SK-N-SH (cell line): ENCODE data around the gene CD248. TPM values are rescaled to one million over a fixed set of nuclear protein-coding genes. Genes with fewer than 3 reads are reported as not detected.

Source experiments
- CTCF ChIA-PET: fragments of 300-600, 350-600 bp; formaldehyde crosslinking; extraction: SDS; loops from one replicate; lab custom pipeline; 2021; lab: Yijun Ruan, JAX
- POLR2A ChIA-PET: fragments of 350-600 bp; sonication (Branson Sonifier 250); formaldehyde crosslinking; extraction: SDS; loops from one replicate; lab custom pipeline; 2020; ENCODE audit warnings: antibody characterized with exemption, inconsistent platforms; lab: Yijun Ruan, JAX
- DNase-seq: peaks from one replicate; pipeline ENCODE4 v3.0.0; 2012
- H2AFZ ChIP-seq: fragments of 200-600 bp; sonication (generic); 2 replicates; pipeline ENCODE4 v1.8.1; 2016; ENCODE audit warnings: antibody characterized with exemption, mild to moderate bottlenecking, low read depth
- H3F3A ChIP-seq: fragments of 200-600 bp; sonication (generic); replicated peaks from 2 replicates; pipeline ENCODE3; 2016; ENCODE audit warnings: antibody characterized with exemption, mild to moderate bottlenecking; ENCODE audit not compliant: insufficient read depth
- H3K27ac ChIP-seq, 2 experiments: fragments of 200-500 bp in 1 of 2; fragments of 200-600 bp in 1 of 2; sonication (Bioruptor generic) in 1 of 2; sonication (generic), shearing (Covaris generic) in 1 of 2; 2 replicates each; pipeline versions ENCODE4 v1.5.1 to v1.6.1; 2014 to 2016; ENCODE audit warnings: low read depth in 2 of 2, inconsistent platforms in 1 of 2, low read length in 1 of 2, mild to moderate bottlenecking in 1 of 2, mixed read lengths in 1 of 2
- H3K27me3 ChIP-seq: fragments of 200-600 bp; sonication (generic), shearing (Covaris generic); 2 replicates; pipeline ENCODE4 v1.6.1; 2016; ENCODE audit warnings: mixed run types; ENCODE audit not compliant: insufficient read depth
- H3K36me3 ChIP-seq, 2 experiments: fragments of 200-500 bp in 1 of 2; fragments of 200-600 bp in 1 of 2; sonication (Bioruptor generic) in 1 of 2; sonication (generic) in 1 of 2; replicated peaks in 1 of 2; 2 replicates each; pipeline versions ENCODE3 to v1.5.1; 2014 to 2016; ENCODE audit warnings: low read length in 1 of 2, mild to moderate bottlenecking in 1 of 2; ENCODE audit not compliant: insufficient read depth in 2 of 2, control insufficient read depth in 1 of 2
- H3K4me1 ChIP-seq, 2 experiments: fragments of 200-500 bp in 1 of 2; fragments of 200-600 bp in 1 of 2; sonication (Bioruptor generic) in 1 of 2; sonication (generic), shearing (Covaris generic) in 1 of 2; 2 replicates each; pipeline versions ENCODE4 v1.5.1 to v1.6.1; 2014 to 2016; ENCODE audit warnings: low read depth in 1 of 2, low read length in 1 of 2, mixed run types in 1 of 2; ENCODE audit not compliant: insufficient read depth in 2 of 2, control insufficient read depth in 1 of 2
- H3K4me2 ChIP-seq: fragments of 200-600 bp; sonication (generic), shearing (Covaris generic); 2 replicates; pipeline ENCODE4 v1.6.1; 2017; ENCODE audit warnings: mixed run types
- H3K4me3 ChIP-seq, 2 experiments: fragments of 200-500 bp in 1 of 2; fragments of 200-600 bp in 1 of 2; sonication (Bioruptor generic) in 1 of 2; sonication (generic), shearing (Covaris generic) in 1 of 2; 2 replicates each; pipeline versions ENCODE4 v1.5.1 to v1.8.1; 2014 to 2016; ENCODE audit warnings: low read depth in 2 of 2, inconsistent platforms in 1 of 2, low read length in 1 of 2, mild to moderate bottlenecking in 1 of 2, mixed read lengths in 1 of 2, moderate library complexity in 1 of 2
- H3K79me2 ChIP-seq: fragments of 200-600 bp; sonication (generic); 2 replicates; pipeline ENCODE4 v1.8.1; 2017; ENCODE audit warnings: mild to moderate bottlenecking; ENCODE audit not compliant: insufficient read depth
- H3K9ac ChIP-seq: fragments of 200-600 bp; sonication (generic); 2 replicates; pipeline ENCODE4 v1.6.1; 2017; ENCODE audit warnings: mixed run types
- H3K9me2 ChIP-seq: fragments of 200-600 bp; sonication (generic); 2 replicates; pipeline ENCODE4 v1.6.1; 2017; ENCODE audit warnings: mixed run types
- H3K9me3 ChIP-seq: fragments of 200-600 bp; sonication (generic); 2 replicates; pipeline ENCODE4 v1.6.1; 2017; ENCODE audit warnings: mixed run types, mild to moderate bottlenecking, moderate library complexity
- H4K20me1 ChIP-seq: fragments of 200-600 bp; sonication (generic); 2 replicates; pipeline ENCODE4 v1.6.1; 2017; ENCODE audit warnings: mild to moderate bottlenecking, mixed run types; ENCODE audit not compliant: insufficient read depth
- CHD2 ChIP-seq: fragments of 150-350 bp; IDR thresholded peaks from 2 replicates; pipeline ENCODE4 v1.6.1; 2018; ENCODE audit warnings: low read length; ENCODE audit not compliant: partially characterized antibody
- ELF1 ChIP-seq: IDR thresholded peaks from 2 replicates; pipeline ENCODE4 v1.4.0; 2012
- EP300 ChIP-seq, 2 experiments: IDR thresholded peaks; 2 replicates each; pipeline versions ENCODE4 v1.4.0 to v1.6.1; 2012; ENCODE audit warnings: borderline replicate concordance in 1 of 2, low read depth in 1 of 2, low read length in 1 of 2
- EZH2phosphoT487 ChIP-seq: fragments of 200-600 bp; sonication (generic); IDR thresholded peaks from 2 replicates; pipeline ENCODE4 v1.6.1; 2017; ENCODE audit warnings: low read depth, mixed run types, mild to moderate bottlenecking, antibody characterized with exemption, moderate library complexity, borderline replicate concordance
- FOSL2 ChIP-seq: IDR thresholded peaks from 2 replicates; pipeline ENCODE4 v1.4.0; 2012; ENCODE audit warnings: low read depth, mild to moderate bottlenecking, moderate library complexity, borderline replicate concordance
- FOXJ3 ChIP-seq: sonication (generic); formaldehyde crosslinking; IDR thresholded peaks from 2 replicates; pipeline ENCODE4 v1.5.1; 2020; ENCODE audit warnings: mild to moderate bottlenecking, missing genetic modification reagents
- FOXM1 ChIP-seq: IDR thresholded peaks from 2 replicates; pipeline ENCODE4 v1.4.0; 2012; ENCODE audit warnings: low read depth, mild to moderate bottlenecking
- GABPA ChIP-seq: IDR thresholded peaks from 2 replicates; pipeline ENCODE4 v1.4.0; 2012; ENCODE audit warnings: low read depth, mild to moderate bottlenecking
- GATA2 ChIP-seq: sonication (generic); formaldehyde crosslinking; IDR thresholded peaks from 2 replicates; pipeline ENCODE4 v1.5.0; 2020; ENCODE audit warnings: mild to moderate bottlenecking, missing genetic modification reagents
- MEF2A ChIP-seq: IDR thresholded peaks from 2 replicates; pipeline ENCODE4 v1.4.0; 2012; ENCODE audit warnings: low read depth, borderline replicate concordance
- POLR2AphosphoS5 ChIP-seq: IDR thresholded peaks from 2 replicates; pipeline ENCODE4 v1.6.1; 2012; ENCODE audit warnings: low read depth, low read length
- RFX5 ChIP-seq: IDR thresholded peaks from 2 replicates; pipeline ENCODE4 v1.6.1; 2012; ENCODE audit warnings: mild to moderate bottlenecking, improper control_type of control experiment, low read length
- RXRA ChIP-seq: IDR thresholded peaks from 2 replicates; pipeline ENCODE4 v1.4.0; 2012; ENCODE audit warnings: low read depth, mild to moderate bottlenecking, borderline replicate concordance
- SIN3A ChIP-seq: IDR thresholded peaks from 2 replicates; pipeline ENCODE4 v1.6.1; 2012; ENCODE audit warnings: low read depth, mild to moderate bottlenecking, low read length, moderate library complexity, borderline replicate concordance
- SMC3 ChIP-seq: IDR thresholded peaks from 2 replicates; pipeline ENCODE4 v1.6.1; 2012; ENCODE audit warnings: low read depth, low read length, improper control_type of control experiment
- TAF1 ChIP-seq: IDR thresholded peaks from 2 replicates; pipeline ENCODE4 v1.6.1; 2012; ENCODE audit warnings: low read depth, mild to moderate bottlenecking, low read length, moderate library complexity, borderline replicate concordance
- TCF12 ChIP-seq: IDR thresholded peaks from 2 replicates; pipeline ENCODE4 v1.4.0; 2012
- TEAD4 ChIP-seq: IDR thresholded peaks from 2 replicates; pipeline ENCODE4 v1.4.0; 2012; ENCODE audit warnings: mild to moderate bottlenecking, borderline replicate concordance; ENCODE audit not compliant: insufficient read depth
- WGBS: methylation state at CpG from one replicate; pipeline ENCODE4 v1.1.6; 2017; ENCODE audit warnings: low lambda C conversion rate; 5-methylcytosine and 5-hydroxymethylcytosine counted together
- polyA plus RNA-seq, 3 experiments: library from polyadenylated mRNA; depleted of rRNA; stranded (reverse); fragments of >200 nt; gene quantifications; 2 replicates each; pipeline ENCODE4 v1.2.3, GENCODE V29; 2012
- TF ChIP-seq, protein P1 (sequence below): IDR thresholded peaks from 2 replicates; pipeline ENCODE4; 2012
- TF ChIP-seq, protein P2 (sequence below): fragments of 150-350 bp; IDR thresholded peaks from 2 replicates; pipeline ENCODE4 v1.6.1; 2017; ENCODE audit warnings: antibody characterized with exemption, low read length, low read depth, borderline replicate concordance
- TF ChIP-seq, protein P3 (sequence below): fragments of 150-350 bp; IDR thresholded peaks from 2 replicates; pipeline ENCODE4 v1.6.1; 2016; ENCODE audit warnings: mild to moderate bottlenecking, low read depth, low read length
- TF ChIP-seq, protein P4 (sequence below): IDR thresholded peaks from 2 replicates; pipeline ENCODE4 v1.4.0; 2012; ENCODE audit warnings: low read depth
- TF ChIP-seq, protein P5 (sequence below): IDR thresholded peaks from 2 replicates; pipeline ENCODE4 v1.4.0; 2012; ENCODE audit warnings: low read depth, borderline replicate concordance
- TF ChIP-seq, protein P6 (sequence below): fragments of 200-600 bp; sonication (generic); IDR thresholded peaks from 2 replicates; pipeline ENCODE4 v1.6.1; 2017; ENCODE audit warnings: antibody characterized with exemption, mild to moderate bottlenecking, moderate library complexity

Gene CD248
- polyA plus RNA-seq, 1 of the 3 experiments (the other 2 are of a cell fraction), result 7.7 TPM

DNA sequence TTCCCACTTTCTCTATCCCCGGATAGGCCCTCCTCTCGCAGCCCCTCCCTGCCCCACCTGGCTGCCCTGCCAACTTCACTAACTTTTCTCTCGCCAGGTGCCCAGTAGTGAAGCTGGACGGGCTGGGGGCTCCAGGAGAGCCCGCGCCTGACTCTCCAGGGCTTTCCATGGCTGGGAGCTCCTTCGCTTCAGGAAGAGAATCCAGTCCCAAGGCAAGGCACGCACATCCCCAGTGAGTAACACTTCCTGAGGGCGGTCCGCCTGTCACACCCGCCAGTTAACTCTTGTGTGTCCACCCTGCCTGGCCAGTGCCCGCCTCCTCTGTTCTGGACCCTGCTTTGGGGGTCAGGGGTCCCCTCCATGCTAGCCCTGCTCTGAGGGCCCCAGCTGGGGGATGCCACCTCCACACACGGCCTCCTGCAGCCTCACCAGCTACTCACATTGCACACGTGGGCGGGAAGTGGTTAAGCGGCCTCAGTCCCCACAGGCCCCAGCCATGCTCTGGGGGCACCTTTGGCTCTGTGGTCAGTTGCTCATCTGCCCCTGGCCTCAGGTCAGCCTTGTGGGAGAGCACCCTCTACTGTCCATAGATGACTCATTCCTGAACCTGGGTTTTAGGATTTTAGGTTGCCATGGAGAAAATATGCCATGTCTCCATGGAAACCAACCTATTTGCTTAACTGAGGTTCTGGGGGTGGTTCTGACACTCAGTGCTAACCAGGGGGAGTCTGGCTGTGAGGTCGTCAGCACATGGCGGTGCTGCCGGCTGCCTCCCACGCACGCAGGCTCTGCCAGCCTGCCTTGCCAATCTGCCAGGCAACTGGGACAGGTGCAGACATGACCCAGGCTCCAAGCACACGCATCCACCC, 19.6 kb upstream of the CD248 start, which contains the start of gene RIN1:
Gene RIN1, minus strand, starts transcription at position 201 of the 869 bp plus-strand sequence. Its CDS starts 32 bp downstream, at position 169.
- H2AFZ ChIP-seq, result no peak within 1 kb of the TSS
- peak within 1 kb of the TSS; percentile 94 for H3K27ac ChIP-seq
- ChIA-PET CTCF (interaction anchor here (0.6 to 8.8 kb wide), 20 partner anchors 8 to 173 kb away, joined by 3 to 280 read pairs (median 5); partner anchors contain the start of genes B4GAT1, BRMS1, CD248 and RAB1B), POLR2A (interaction anchor here (0.7 to 3.2 kb wide), 4 partner anchors 24 to 69 kb away, joined by 3 to 33 read pairs (median 6); partner anchors contain the start of genes RAB1B and SLC29A2)
- H3K4me3 ChIP-seq, result peak within 1 kb of the TSS; percentile 68 to 69
- H3K9me3 ChIP-seq, result no peaks in the 10 kb centered on the region
- no peaks in the 10 kb centered on the region for H3K9me2 ChIP-seq
- peaks cover 17% of the 10 kb centered on the region for H3K79me2 ChIP-seq
- H3F3A ChIP-seq, result peaks cover 10% of the 10 kb centered on the region
- H3K4me1 ChIP-seq, result peaks cover 27 to 44% of the 10 kb centered on the region in 2 experiments
- peak within 1 kb of the TSS; percentile 87 for H3K9ac ChIP-seq
- WGBS, result 6% methylated on average over 14 of the region's 22 CpGs
- DNase-seq, result peak; percentile 94
- no peaks in the 10 kb centered on the region; the same call in 1 of the 2 replicates for H4K20me1 ChIP-seq
- no peaks in the 10 kb centered on the region for H3K27me3 ChIP-seq
- H3K36me3 ChIP-seq, result peaks cover 15 to 52% of the 10 kb centered on the region in 2 experiments
- H3K4me2 ChIP-seq, result peak within 1 kb of the TSS; percentile 90
- TF ChIP-seq, protein P1, sequence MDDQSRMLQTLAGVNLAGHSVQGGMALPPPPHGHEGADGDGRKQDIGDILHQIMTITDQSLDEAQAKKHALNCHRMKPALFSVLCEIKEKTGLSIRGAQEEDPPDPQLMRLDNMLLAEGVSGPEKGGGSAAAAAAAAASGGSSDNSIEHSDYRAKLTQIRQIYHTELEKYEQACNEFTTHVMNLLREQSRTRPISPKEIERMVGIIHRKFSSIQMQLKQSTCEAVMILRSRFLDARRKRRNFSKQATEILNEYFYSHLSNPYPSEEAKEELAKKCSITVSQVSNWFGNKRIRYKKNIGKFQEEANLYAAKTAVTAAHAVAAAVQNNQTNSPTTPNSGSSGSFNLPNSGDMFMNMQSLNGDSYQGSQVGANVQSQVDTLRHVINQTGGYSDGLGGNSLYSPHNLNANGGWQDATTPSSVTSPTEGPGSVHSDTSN, result peak; percentile 71
- TF ChIP-seq CHD2 (no peak), RXRA (peak; percentile 95; the same call in 1 of the 2 replicates), EZH2phosphoT487 (no peak), MEF2A (no peak), GABPA (peak; percentile 60), TAF1 (peak; percentile 82), SMC3 (peak; percentile 65), TCF12 (peak; percentile 84), RFX5 (peak; percentile 52; the same call in 1 of the 2 replicates), FOSL2 (peak; percentile 73; the same call in 1 of the 2 replicates), GATA2 (CRISPR knock-in tag) (no peak), POLR2AphosphoS5 (peak; percentile 63), SIN3A (peak; percentile 95; the same call in 1 of the 2 replicates), FOXM1 (no peak), ELF1 (peak; percentile 65; the same call in 1 of the 2 replicates), EP300 (IDR thresholded peaks at IDR 0.05; ENCODE audit: borderline replicate concordance in 1 of 2, low read depth in 1 of 2, low read length in 1 of 2) (peak; percentile 47 to 78; a peak in 3 of 4 replicates), FOXJ3 (CRISPR knock-in tag) (no peak), TEAD4 (peak; percentile 46; the same call in 1 of the 2 replicates)
- TF ChIP-seq, protein P2, sequence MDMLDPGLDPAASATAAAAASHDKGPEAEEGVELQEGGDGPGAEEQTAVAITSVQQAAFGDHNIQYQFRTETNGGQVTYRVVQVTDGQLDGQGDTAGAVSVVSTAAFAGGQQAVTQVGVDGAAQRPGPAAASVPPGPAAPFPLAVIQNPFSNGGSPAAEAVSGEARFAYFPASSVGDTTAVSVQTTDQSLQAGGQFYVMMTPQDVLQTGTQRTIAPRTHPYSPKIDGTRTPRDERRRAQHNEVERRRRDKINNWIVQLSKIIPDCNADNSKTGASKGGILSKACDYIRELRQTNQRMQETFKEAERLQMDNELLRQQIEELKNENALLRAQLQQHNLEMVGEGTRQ, result no peak
- TF ChIP-seq, protein P3, sequence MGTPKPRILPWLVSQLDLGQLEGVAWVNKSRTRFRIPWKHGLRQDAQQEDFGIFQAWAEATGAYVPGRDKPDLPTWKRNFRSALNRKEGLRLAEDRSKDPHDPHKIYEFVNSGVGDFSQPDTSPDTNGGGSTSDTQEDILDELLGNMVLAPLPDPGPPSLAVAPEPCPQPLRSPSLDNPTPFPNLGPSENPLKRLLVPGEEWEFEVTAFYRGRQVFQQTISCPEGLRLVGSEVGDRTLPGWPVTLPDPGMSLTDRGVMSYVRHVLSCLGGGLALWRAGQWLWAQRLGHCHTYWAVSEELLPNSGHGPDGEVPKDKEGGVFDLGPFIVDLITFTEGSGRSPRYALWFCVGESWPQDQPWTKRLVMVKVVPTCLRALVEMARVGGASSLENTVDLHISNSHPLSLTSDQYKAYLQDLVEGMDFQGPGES, result no peak
- TF ChIP-seq, protein P4, sequence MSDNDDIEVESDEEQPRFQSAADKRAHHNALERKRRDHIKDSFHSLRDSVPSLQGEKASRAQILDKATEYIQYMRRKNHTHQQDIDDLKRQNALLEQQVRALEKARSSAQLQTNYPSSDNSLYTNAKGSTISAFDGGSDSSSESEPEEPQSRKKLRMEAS, result peak; percentile 85
- TF ChIP-seq, protein P5, sequence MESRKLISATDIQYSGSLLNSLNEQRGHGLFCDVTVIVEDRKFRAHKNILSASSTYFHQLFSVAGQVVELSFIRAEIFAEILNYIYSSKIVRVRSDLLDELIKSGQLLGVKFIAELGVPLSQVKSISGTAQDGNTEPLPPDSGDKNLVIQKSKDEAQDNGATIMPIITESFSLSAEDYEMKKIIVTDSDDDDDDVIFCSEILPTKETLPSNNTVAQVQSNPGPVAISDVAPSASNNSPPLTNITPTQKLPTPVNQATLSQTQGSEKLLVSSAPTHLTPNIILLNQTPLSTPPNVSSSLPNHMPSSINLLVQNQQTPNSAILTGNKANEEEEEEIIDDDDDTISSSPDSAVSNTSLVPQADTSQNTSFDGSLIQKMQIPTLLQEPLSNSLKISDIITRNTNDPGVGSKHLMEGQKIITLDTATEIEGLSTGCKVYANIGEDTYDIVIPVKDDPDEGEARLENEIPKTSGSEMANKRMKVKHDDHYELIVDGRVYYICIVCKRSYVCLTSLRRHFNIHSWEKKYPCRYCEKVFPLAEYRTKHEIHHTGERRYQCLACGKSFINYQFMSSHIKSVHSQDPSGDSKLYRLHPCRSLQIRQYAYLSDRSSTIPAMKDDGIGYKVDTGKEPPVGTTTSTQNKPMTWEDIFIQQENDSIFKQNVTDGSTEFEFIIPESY, result peak; percentile 74; the same call in 1 of the 2 replicates
- TF ChIP-seq, protein P6, sequence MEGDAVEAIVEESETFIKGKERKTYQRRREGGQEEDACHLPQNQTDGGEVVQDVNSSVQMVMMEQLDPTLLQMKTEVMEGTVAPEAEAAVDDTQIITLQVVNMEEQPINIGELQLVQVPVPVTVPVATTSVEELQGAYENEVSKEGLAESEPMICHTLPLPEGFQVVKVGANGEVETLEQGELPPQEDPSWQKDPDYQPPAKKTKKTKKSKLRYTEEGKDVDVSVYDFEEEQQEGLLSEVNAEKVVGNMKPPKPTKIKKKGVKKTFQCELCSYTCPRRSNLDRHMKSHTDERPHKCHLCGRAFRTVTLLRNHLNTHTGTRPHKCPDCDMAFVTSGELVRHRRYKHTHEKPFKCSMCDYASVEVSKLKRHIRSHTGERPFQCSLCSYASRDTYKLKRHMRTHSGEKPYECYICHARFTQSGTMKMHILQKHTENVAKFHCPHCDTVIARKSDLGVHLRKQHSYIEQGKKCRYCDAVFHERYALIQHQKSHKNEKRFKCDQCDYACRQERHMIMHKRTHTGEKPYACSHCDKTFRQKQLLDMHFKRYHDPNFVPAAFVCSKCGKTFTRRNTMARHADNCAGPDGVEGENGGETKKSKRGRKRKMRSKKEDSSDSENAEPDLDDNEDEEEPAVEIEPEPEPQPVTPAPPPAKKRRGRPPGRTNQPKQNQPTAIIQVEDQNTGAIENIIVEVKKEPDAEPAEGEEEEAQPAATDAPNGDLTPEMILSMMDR, result peak; percentile 56
